ENCODE data around the gene ORC4.
A peak's percentile ranks its signal among the peaks of the same experiment; 100 is the strongest.

Gene ORC4

DNA sequence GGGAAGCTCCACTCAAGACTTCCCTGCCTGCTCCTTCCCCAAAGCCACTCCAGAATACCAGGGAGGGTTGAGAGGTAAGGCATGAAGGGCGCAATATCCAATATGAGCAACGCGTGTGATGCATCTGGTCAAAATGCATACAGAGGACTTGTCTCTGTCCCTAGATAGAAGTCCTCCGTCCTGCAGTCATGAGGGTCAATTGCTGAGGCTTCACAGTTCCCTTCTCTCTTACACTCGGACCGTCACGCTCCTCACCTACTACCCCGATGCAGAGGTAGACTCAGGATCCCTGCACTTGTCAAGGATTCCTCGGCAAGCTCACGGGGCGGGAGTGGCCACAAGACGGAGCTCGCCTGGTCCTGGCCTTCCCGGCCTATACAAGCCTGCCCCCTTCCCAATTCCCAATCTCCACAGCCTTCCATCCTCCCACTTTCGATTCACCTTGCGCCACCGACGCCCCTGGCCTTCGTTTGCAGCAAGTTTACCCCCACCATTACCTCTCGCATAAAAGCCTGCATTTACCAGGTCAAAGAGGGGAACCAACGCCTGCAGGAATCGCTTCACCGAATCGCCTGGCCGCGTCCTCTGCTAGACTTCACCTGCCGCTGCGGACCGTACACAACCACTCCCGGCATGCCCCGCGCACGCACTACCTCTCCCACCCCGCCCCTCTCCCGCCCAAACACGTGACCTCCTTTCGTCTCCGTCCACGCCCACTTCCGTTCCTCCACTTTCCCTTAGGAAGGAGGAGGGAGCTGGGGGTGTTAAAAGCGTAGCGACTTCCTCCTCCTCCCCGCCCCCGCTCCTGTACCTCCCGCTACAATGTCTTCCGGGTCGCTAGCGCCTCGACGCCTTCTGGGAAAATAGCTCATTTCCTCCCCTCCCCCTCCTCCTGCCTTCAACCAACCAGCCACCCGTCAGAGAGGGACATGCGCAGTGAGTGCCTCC, at the start of gene ORC4:
TSS of gene ORC4 (minus strand) at position 627 of the 948 bp plus-strand sequence. CDS start 44,779 bp downstream, outside the sequence.
- Histone ChIP-seq H3K4me1 (peaks cover 41% of the 10 kb centered on the region), H3K9me3 (no peaks in the 10 kb centered on the region), H3K4me3 (peak within 1 kb of the TSS; percentile 82), H3K36me3 (peaks cover 10% of the 10 kb centered on the region; the same call in 1 of the 2 replicates), H3K9ac (peak within 1 kb of the TSS; percentile 87), H4K20me1 (peaks cover 61% of the 10 kb centered on the region), H3K27me3 (no peaks in the 10 kb centered on the region), H3K4me2 (peak within 1 kb of the TSS; percentile 94), H3K27ac (peak within 1 kb of the TSS; percentile 90)
- no peak for TF ChIP-seq Cebpa-rat (IDR thresholded peaks at IDR 0.05)

DNA sequence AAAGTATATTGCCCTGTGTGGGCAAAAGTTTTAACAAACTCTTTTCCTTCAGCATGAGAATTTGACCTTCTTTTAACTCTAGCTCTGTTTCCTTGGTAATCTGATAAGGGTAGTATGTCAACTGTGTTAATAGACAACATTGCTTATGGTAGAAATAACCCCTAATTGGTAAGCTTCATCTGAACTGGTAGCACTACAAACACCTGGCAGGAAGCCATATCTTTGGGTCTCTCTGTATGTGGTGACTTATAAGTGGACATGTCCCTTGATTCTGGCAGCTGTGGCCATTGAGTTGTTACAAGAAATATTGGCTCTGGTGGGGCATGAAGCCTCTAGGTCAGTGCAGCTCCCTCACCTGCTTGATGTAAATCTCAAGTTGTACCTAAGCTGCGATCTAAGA, 47.3 kb upstream of the ORC4 start:
- Histone ChIP-seq H3K9ac (no peak overlapping the region), H3K4me2 (no peak overlapping the region), H3K4me3 (no peak overlapping the region), H4K20me1 (no peaks in the 10 kb centered on the region), H3K27ac (no peak overlapping the region), H3K4me1 (no peaks in the 10 kb centered on the region), H3K9me3 (no peaks in the 10 kb centered on the region), H3K36me3 (no peaks in the 10 kb centered on the region), H3K27me3 (no peaks in the 10 kb centered on the region)
- TF ChIP-seq Cebpa-rat (IDR thresholded peaks at IDR 0.05) = no peak

DNA sequence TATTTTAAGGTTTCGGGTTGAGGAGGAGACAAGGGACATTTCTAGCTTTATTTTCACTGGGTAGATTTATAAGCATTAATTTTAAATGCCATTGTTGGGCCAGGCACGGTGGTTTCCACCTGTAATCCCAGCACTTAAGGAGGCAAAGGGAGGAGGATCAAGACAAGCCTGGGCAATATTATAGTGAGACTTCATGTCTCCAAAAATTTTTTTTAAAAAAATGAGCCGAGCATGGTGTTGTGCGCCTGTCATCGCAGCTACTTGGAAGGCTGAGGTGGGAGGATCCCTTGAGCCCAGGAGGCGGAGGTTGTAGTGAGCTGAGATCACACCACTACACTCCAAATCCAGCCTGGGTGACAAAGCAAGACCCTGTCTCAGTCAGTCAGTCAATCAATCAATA, 45.4 kb upstream of the ORC4 start:
- H3K36me3 ChIP-seq = no peaks in the 10 kb centered on the region
- H4K20me1 ChIP-seq = no peaks in the 10 kb centered on the region
- no peak overlapping the region for H3K27ac ChIP-seq
- no peaks in the 10 kb centered on the region for H3K27me3 ChIP-seq
- H3K9ac ChIP-seq = no peak overlapping the region
- H3K4me1 ChIP-seq = no peaks in the 10 kb centered on the region
- no peak overlapping the region for H3K4me3 ChIP-seq
- no peaks in the 10 kb centered on the region for H3K9me3 ChIP-seq
- TF ChIP-seq Cebpa-rat (IDR thresholded peaks at IDR 0.05) = no peak
- no peak overlapping the region for H3K4me2 ChIP-seq

DNA sequence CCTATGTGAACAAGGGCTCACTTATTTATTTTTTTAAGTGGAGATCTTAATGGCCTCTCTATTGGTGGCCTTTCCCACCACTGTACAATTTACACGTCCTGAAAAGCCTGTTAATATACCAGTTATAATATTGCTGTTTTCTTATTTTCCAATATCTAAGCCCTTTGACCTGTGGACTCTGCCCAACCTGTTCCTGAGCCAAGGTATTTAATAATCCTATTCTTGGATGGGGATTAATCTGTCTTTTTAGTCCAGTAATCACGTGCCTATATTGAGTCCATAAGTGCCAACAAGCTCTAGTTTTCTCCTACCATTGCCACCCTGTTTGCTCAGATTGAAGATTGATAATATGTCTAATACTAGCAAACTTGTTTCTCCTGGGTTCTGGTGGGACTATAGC, 43.1 kb upstream of the ORC4 start:
- no peaks in the 10 kb centered on the region for H3K9me3 ChIP-seq
- H3K27me3 ChIP-seq = no peaks in the 10 kb centered on the region
- TF ChIP-seq Cebpa-rat (IDR thresholded peaks at IDR 0.05) = no peak

DNA sequence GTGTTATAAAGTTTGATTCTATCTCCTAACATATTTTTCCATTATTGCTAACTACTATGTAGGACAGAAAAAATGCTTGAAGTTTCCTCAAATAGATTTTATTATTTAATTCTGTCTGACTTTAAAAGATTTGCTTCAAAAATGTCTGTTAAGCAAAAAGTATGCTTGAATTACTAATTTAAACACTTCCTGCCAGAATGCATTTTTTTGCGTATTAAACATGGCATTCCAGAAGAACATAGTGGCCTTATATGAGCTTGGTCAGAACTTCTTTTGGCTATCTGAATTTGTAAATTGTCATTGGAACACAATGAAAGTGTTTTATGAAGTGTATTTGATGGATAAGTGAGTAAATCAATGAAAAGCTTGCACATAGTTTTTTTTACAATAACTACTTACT, 38.1 kb upstream of the ORC4 start:
- no peak overlapping the region for H3K9ac ChIP-seq
- H3K4me2 ChIP-seq = no peak overlapping the region
- no peaks in the 10 kb centered on the region for H3K4me1 ChIP-seq
- no peak overlapping the region for H3K27ac ChIP-seq
- no peaks in the 10 kb centered on the region for H3K27me3 ChIP-seq
- no peak overlapping the region for H3K4me3 ChIP-seq
- H4K20me1 ChIP-seq = no peaks in the 10 kb centered on the region
- H3K9me3 ChIP-seq = no peaks in the 10 kb centered on the region
- TF ChIP-seq Cebpa-rat (IDR thresholded peaks at IDR 0.05) = no peak
- peaks cover 9% of the 10 kb centered on the region for H3K36me3 ChIP-seq

More for the DNA sequence above, 43.1 kb upstream of the ORC4 start:
- Histone ChIP-seq H3K9ac (no peak overlapping the region), H4K20me1 (no peaks in the 10 kb centered on the region), H3K4me3 (no peak overlapping the region), H3K4me1 (no peaks in the 10 kb centered on the region), H3K36me3 (0 out of 2 replicates have a peak, but pooled peaks cover 4% of the 10 kb centered on the region), H3K4me2 (no peak overlapping the region), H3K27ac (no peak overlapping the region)

DNA sequence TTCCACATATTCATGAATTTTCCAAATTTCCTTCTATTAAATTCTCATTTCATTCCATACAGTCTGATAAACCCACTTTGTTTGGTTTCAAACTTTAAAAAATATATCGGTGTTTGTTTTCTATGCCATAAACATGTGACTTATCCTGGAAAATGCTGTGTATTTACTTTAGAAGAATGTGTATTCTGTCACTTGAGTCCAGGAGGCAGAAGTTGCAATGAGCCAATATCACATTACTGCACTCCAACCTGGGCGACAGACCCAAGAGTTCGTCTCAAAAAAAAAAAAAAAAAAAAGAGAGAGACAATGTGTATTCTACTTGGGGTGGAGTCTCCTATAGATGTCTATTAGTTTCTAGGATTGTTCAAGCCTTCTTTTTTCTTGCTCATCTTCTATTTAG, 32.1 kb upstream of the ORC4 start:
- no peak overlapping the region for H3K4me3 ChIP-seq
- H4K20me1 ChIP-seq = peaks cover 19% of the 10 kb centered on the region
- no peak for TF ChIP-seq Cebpa-rat (IDR thresholded peaks at IDR 0.05)
- H3K36me3 ChIP-seq = peaks cover 8% of the 10 kb centered on the region
- H3K4me1 ChIP-seq = peaks cover 17% of the 10 kb centered on the region
- no peak overlapping the region for H3K9ac ChIP-seq
- H3K27me3 ChIP-seq = no peaks in the 10 kb centered on the region
- no peak overlapping the region for H3K4me2 ChIP-seq
- no peak overlapping the region for H3K27ac ChIP-seq
- peaks cover 11% of the 10 kb centered on the region; the same call in 1 of the 2 replicates for H3K9me3 ChIP-seq

DNA sequence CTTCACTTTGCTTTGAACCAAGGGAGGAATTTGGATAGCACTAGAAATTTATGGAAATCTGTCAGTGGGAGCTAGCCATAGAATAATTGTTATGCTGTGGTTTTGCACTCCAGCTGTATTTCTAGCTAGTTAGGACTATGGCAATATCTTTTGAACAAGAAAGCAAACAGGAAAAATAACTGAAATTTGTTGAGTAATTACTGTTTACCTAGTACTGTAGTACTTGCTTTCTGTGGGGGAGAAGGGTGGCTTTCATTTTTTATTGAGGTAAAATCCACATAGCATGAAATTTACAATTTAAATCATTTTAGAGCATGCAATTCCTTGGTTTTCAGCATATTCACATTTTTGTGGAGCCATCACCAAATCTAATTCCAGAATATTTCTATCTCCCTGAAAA, 28.7 kb upstream of the ORC4 start:
- Histone ChIP-seq H3K9me3 (peaks cover 11% of the 10 kb centered on the region; the same call in 1 of the 2 replicates), H3K27me3 (no peaks in the 10 kb centered on the region), H3K9ac (no peak overlapping the region), H3K4me2 (peak overlapping the region; percentile 41), H3K4me3 (no peak overlapping the region), H3K4me1 (peaks cover 19% of the 10 kb centered on the region), H3K36me3 (peaks cover 8% of the 10 kb centered on the region), H3K27ac (no peak overlapping the region), H4K20me1 (peaks cover 33% of the 10 kb centered on the region)
- TF ChIP-seq Cebpa-rat (IDR thresholded peaks at IDR 0.05) = no peak

DNA sequence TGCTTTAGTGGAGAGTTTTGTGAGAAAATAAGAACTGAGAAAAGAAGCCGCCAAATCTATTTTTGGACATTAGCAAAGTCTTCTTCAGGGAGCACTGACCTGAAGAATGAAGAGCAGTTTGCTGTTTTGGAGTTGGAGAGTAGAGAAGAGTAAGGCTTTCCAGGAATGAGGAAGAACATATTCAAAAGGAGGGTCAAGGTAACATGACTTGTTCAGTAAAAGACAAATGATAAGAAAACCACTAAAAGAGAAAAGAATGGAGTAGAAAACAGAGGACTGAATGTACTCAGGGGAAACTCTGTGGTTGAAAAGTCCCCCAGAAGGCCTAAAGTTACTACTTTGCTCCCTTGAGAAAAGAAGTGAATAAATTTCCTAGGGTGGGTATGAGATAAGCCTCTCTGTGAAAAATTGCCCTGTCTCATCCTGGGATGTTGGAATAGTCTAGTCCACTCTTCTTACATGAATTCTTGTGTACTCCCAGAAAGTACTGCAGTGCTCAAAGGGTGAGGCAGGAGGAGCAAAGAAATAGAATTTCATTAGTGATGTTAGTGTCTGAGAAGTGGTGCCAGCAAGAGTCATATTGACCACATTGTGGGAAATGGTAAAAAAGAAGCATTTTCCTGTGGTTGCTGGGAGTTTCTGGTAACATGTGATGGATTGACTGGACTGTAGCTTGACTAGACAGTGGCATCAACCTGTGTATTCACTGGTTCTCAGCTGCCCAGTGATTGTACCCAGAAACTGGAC, 28.1 kb upstream of the ORC4 start:
- Histone ChIP-seq H3K27me3 (no peaks in the 10 kb centered on the region), H3K9me3 (peaks cover 11% of the 10 kb centered on the region; the same call in 1 of the 2 replicates), H3K4me2 (peak overlapping the region; percentile 41), H3K9ac (no peak overlapping the region), H3K4me1 (peaks cover 19% of the 10 kb centered on the region), H3K27ac (no peak overlapping the region), H3K4me3 (no peak overlapping the region), H3K36me3 (0 out of 2 replicates have a peak, but pooled peaks cover 3% of the 10 kb centered on the region), H4K20me1 (peaks cover 33% of the 10 kb centered on the region)
- no peak for TF ChIP-seq Cebpa-rat (IDR thresholded peaks at IDR 0.05)

DNA sequence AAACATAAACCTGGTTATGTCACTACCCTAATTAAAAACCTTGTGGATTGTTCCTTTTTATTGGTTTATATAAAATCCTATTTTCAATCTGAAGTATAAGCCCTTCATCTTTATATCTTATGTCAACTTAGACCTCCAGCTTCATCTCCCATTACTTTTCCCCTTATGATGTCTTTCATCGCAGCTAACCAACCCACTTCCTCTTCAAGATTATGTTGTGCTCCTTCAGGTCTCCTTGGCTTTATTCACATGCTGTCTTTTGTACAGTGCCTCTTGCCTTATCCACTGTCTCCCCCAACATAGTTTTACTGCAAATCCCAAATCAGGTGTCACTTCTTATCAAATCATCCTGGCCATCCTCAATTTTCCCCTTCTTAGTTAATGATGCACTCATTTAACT, 26.3 kb upstream of the ORC4 start:
- Histone ChIP-seq H3K27me3 (no peaks in the 10 kb centered on the region), H3K4me1 (peaks cover 19% of the 10 kb centered on the region), H3K9me3 (no peaks in the 10 kb centered on the region), H4K20me1 (peaks cover 33% of the 10 kb centered on the region), H3K4me2 (no peak overlapping the region), H3K9ac (no peak overlapping the region), H3K4me3 (no peak overlapping the region), H3K36me3 (no peaks in the 10 kb centered on the region), H3K27ac (no peak overlapping the region)
- TF ChIP-seq Cebpa-rat (IDR thresholded peaks at IDR 0.05) = no peak

DNA sequence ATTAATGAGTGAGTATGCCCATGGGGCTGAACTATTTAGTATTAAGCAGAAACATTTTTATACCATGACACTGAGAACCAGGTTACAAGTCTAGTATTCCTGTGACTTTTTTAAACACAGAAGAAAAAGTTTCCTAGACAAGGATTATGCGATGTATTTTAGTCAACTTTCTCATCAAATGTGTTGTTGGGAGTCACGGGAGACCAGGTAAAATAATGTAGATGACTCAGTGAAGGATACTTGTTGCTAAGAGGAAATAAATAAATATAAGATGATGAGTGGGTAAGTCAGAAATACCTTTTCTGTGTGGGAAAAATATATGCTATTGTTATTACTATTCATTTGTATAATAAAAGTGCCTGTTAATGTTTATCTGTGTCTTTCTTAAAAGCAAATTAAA, 23.8 kb upstream of the ORC4 start:
- peaks cover 31% of the 10 kb centered on the region for H4K20me1 ChIP-seq
- no peak for TF ChIP-seq Cebpa-rat (IDR thresholded peaks at IDR 0.05)
- no peak overlapping the region for H3K27ac ChIP-seq
- no peak overlapping the region for H3K9ac ChIP-seq
- no peaks in the 10 kb centered on the region for H3K9me3 ChIP-seq
- peaks cover 9% of the 10 kb centered on the region for H3K36me3 ChIP-seq
- H3K4me2 ChIP-seq = no peak overlapping the region
- H3K4me3 ChIP-seq = no peak overlapping the region
- peaks cover 18% of the 10 kb centered on the region for H3K4me1 ChIP-seq
- H3K27me3 ChIP-seq = no peaks in the 10 kb centered on the region

All from BLaER1 (cell line).